Nephron (organoid): ENCODE results near the gene MAMLD1.
A peak's percentile ranks its signal among the peaks of the same experiment; 100 is the strongest.

Experiments used
- H3K27ac Mint-ChIP-seq, 3 experiments: 2 replicates each; pipeline ENCODE4 v1.8.0; 2020; ENCODE audit warnings: mixed read lengths in 3 of 3, mild to moderate bottlenecking in 2 of 3, moderate library complexity in 1 of 3
- H3K27me3 Mint-ChIP-seq: 2 replicates; pipeline ENCODE4 v1.8.0; 2021; ENCODE audit warnings: low read depth, mild to moderate bottlenecking, moderate library complexity, mixed read lengths
- H3K36me3 Mint-ChIP-seq: 2 replicates; pipeline ENCODE4 v1.8.0; 2020; ENCODE audit warnings: low read depth, mixed read lengths
- H3K4me1 Mint-ChIP-seq: 2 replicates; pipeline ENCODE4 v1.8.0; 2020; ENCODE audit warnings: mixed read lengths
- H3K4me3 Mint-ChIP-seq, 3 experiments: 2 replicates each; pipeline ENCODE4 v1.8.0; 2020; ENCODE audit warnings: mild to moderate bottlenecking in 3 of 3, mixed read lengths in 3 of 3, moderate library complexity in 2 of 3
- H3K9me3 Mint-ChIP-seq: 2 replicates; pipeline ENCODE4 v1.8.0; 2020; ENCODE audit warnings: mixed read lengths
- TF ChIP-seq, protein P1 (sequence below), 3 experiments: fragments of 200-600 bp; sonication (generic); IDR thresholded peaks; one replicate each; pipeline ENCODE4 v1.5.0; 2021; ENCODE audit warnings: antibody characterized with exemption in 3 of 3; ENCODE audit not compliant: unreplicated experiment in 3 of 3

The MAMLD1 gene

DNA sequence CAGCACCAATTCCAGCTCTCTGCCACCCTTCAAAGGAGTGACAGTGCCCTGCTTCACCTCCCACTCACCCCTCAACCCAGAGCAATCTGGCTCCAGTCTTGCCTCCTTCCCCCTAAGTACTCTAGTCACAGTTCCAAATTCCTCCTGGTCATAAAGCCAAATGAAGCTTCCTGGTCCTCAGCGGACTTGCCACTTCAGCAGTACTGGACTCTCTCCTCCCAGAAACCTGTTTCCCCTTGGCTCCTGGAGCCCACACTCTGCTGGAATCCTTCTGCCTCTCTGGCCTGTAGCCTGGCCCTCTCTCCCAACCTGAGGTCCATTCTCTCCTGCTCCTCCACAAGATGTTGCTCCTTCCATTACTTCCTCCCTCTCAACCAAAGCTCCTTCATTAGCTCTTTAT, 152.7 kb downstream of the MAMLD1 start:
- TF ChIP-seq, protein P1, sequence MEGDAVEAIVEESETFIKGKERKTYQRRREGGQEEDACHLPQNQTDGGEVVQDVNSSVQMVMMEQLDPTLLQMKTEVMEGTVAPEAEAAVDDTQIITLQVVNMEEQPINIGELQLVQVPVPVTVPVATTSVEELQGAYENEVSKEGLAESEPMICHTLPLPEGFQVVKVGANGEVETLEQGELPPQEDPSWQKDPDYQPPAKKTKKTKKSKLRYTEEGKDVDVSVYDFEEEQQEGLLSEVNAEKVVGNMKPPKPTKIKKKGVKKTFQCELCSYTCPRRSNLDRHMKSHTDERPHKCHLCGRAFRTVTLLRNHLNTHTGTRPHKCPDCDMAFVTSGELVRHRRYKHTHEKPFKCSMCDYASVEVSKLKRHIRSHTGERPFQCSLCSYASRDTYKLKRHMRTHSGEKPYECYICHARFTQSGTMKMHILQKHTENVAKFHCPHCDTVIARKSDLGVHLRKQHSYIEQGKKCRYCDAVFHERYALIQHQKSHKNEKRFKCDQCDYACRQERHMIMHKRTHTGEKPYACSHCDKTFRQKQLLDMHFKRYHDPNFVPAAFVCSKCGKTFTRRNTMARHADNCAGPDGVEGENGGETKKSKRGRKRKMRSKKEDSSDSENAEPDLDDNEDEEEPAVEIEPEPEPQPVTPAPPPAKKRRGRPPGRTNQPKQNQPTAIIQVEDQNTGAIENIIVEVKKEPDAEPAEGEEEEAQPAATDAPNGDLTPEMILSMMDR (IDR thresholded peaks at IDR 0.05; ENCODE audit: unreplicated experiment in 3 of 3) = no peak
- Mint-ChIP-seq H3K9me3 (peaks cover 10% of the 10 kb centered on the region), H3K4me1 (no peaks in the 10 kb centered on the region), H3K27me3 (peaks cover 14% of the 10 kb centered on the region), H3K27ac (peak overlapping the region in 1 of 3 experiments; percentile 3), H3K4me3 (no peak overlapping the region), H3K36me3 (no peaks in the 10 kb centered on the region)

DNA sequence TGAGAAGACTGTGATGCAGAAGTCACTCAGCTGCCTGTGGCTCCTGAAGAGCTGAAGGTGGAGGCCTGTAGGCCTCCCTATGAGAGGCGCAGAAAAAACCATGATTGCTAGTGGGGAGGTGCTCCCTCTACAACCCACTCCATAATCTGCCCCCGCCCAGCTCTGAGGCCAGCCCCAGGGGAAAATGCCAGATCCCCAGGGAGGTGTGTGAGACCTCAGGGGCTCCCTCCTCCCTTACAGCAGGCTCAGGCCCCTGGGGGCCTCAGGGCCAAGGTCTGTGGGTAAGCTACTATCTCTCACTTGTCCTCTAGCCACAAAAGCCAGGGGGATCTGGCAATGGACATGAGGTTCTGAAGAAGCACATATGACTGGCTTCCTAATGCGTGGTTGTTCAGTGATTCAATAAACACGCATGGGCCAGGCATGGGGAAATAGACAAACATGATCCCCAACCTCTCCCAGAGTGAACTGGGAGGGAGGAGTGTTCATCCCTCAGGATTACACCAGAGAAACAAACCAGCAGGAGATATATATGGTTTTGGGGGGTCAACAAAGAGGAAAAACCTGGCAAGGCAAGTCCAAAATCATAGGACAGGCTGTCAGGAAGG, 154.3 kb downstream of the MAMLD1 start:
- Mint-ChIP-seq H3K27me3 (peaks cover 11% of the 10 kb centered on the region), H3K4me3 (no peak overlapping the region), H3K9me3 (peaks cover 8% of the 10 kb centered on the region), H3K27ac (peak overlapping the region; percentile 5 to 43 (median 14)), H3K36me3 (no peaks in the 10 kb centered on the region), H3K4me1 (no peaks in the 10 kb centered on the region)
- TF ChIP-seq, protein P1 (IDR thresholded peaks at IDR 0.05; ENCODE audit: unreplicated experiment in 3 of 3) = no peak

DNA sequence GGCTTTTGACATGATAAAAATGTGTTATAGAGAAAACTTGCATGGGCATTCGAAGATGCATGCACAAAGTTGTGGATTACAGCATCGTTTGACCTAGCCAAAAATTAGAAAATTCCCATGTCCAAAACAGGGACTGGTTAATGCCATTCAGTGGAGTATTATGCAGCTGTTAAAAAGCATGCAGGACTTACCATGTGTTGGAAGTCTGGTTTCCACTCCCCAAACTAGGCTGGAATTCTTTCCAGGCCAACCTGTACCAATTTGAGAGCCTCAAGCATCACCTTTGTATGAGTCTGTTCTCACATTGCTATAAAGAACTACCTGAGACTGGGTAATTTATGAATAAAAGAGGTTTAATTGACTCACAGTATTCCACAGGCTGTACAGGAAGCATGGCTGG, 159.4 kb downstream of the MAMLD1 start:
- H3K27me3 Mint-ChIP-seq = no peaks in the 10 kb centered on the region
- peaks cover 7% of the 10 kb centered on the region for H3K9me3 Mint-ChIP-seq
- H3K36me3 Mint-ChIP-seq = no peaks in the 10 kb centered on the region
- H3K4me3 Mint-ChIP-seq = no peak overlapping the region
- H3K27ac Mint-ChIP-seq = no peak overlapping the region
- TF ChIP-seq, protein P1 (IDR thresholded peaks at IDR 0.05; ENCODE audit: unreplicated experiment in 3 of 3) = no peak
- H3K4me1 Mint-ChIP-seq = no peaks in the 10 kb centered on the region

GRCh38 chrX:150525061-150525919, 162.2 kb downstream of the MAMLD1 start:
- Mint-ChIP-seq H3K4me3 (no peak overlapping the region), H3K9me3 (peaks cover 18% of the 10 kb centered on the region), H3K4me1 (no peaks in the 10 kb centered on the region), H3K36me3 (no peaks in the 10 kb centered on the region), H3K27ac (no peak overlapping the region), H3K27me3 (no peaks in the 10 kb centered on the region)
- TF ChIP-seq, protein P1 (IDR thresholded peaks at IDR 0.05; ENCODE audit: unreplicated experiment in 3 of 3) = no peak

DNA sequence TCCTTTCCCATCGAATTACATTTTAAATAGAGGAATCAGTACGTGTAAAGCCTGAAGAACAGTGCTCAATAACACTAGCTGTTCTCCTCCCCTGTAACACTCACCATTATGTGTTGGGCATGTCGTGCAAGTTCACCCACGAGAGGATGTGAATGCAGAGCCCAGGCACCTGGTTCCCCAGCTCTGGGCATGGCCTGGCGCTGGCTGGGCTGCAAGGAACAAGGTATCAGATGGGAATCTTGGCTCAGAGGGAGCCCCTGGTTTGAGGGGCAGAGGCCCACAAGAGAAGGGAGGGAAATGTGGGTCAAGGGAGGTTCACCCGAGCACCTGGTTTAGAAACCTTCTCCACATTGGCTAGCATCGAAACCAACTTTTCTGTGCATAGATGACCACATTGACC, 163.6 kb downstream of the MAMLD1 start:
- Mint-ChIP-seq H3K36me3 (no peaks in the 10 kb centered on the region), H3K4me3 (no peak overlapping the region), H3K27me3 (no peaks in the 10 kb centered on the region), H3K27ac (no peak overlapping the region), H3K9me3 (peaks cover 18% of the 10 kb centered on the region), H3K4me1 (no peaks in the 10 kb centered on the region)
- TF ChIP-seq, protein P1 (IDR thresholded peaks at IDR 0.05; ENCODE audit: unreplicated experiment in 3 of 3) = no peak
